Naive thymus-derived CD4-positive, alpha-beta T cell (primary cell): ENCODE data around the gene TRAPPC2L. TPM values are rescaled to one million over a fixed set of nuclear protein-coding genes. Genes with fewer than 3 reads are reported as not detected.
A peak's percentile ranks its signal among the peaks of the same experiment; 100 is the strongest.

Experiments
- ATAC-seq: fragments of 150-1000 bp; cut with Tn5 transposase; 2 replicates; pipeline ENCODE4 v1.10.0; 2021; ENCODE audit warnings: mild to moderate bottlenecking, moderate library complexity
- CTCF ChIA-PET: fragments of 350-600 bp; sonication (Branson Sonifier 250); formaldehyde crosslinking; loops from one replicate; lab custom pipeline; 2021; ENCODE audit warnings: antibody characterized with exemption; lab: Charles Lee
- POLR2A ChIA-PET: fragments of 350-600 bp; sonication (Branson Sonifier 250); formaldehyde crosslinking; loops from one replicate; lab custom pipeline; 2021; ENCODE audit warnings: antibody characterized with exemption, inconsistent platforms; lab: Charles Lee
- DNase-seq, 9 donors: peaks; one replicate each; pipeline versions ENCODE4 v3.0.0 to v3.0.0-alpha.2; 2020 to 2022; ENCODE audit warnings: mixed read lengths in 1 of 9
- H3K27ac ChIP-seq: one replicate; pipeline ENCODE4 v1.7.0; 2013; ENCODE audit warnings: mild to moderate bottlenecking, low read depth, low read length, moderate library complexity
- H3K27me3 ChIP-seq, 2 donors: one replicate each; pipeline ENCODE4 v1.7.0; 2013; ENCODE audit warnings: low read length in 2 of 2, mild to moderate bottlenecking in 2 of 2, moderate library complexity in 2 of 2; ENCODE audit not compliant: control insufficient read depth in 2 of 2, insufficient read depth in 2 of 2
- H3K36me3 ChIP-seq, 3 experiments: 1 replicate in 2 of 3; 2 replicates in 1 of 3; pipeline ENCODE4 v1.7.0; 2013; ENCODE audit warnings: low read length in 3 of 3, mild to moderate bottlenecking in 3 of 3, moderate library complexity in 1 of 3; ENCODE audit not compliant: insufficient read depth in 3 of 3, control insufficient read depth in 2 of 3
- H3K4me1 ChIP-seq, 2 donors: one replicate each; pipeline ENCODE4 v1.7.0; 2013; ENCODE audit warnings: low read length in 2 of 2, mild to moderate bottlenecking in 2 of 2, moderate library complexity in 1 of 2; ENCODE audit not compliant: control insufficient read depth in 2 of 2, insufficient read depth in 2 of 2
- H3K4me3 ChIP-seq: 2 replicates; pipeline ENCODE4 v1.7.0; 2013; ENCODE audit warnings: mild to moderate bottlenecking, low read length
- H3K9me3 ChIP-seq, 3 experiments: 1 replicate in 2 of 3; 2 replicates in 1 of 3; pipeline ENCODE4 v1.7.0; 2013; ENCODE audit warnings: low read length in 3 of 3; ENCODE audit not compliant: control insufficient read depth in 2 of 3
- H3K27ac Mint-ChIP-seq, 9 donors: one replicate each; pipeline ENCODE4 v1.8.0; 2020 to 2022; ENCODE audit warnings: mixed read lengths in 9 of 9, mild to moderate bottlenecking in 8 of 9, moderate library complexity in 5 of 9, inconsistent platforms in 2 of 9
- H3K27me3 Mint-ChIP-seq, 5 donors: one replicate each; pipeline ENCODE4 v1.8.0; 2021 to 2022; ENCODE audit warnings: mixed read lengths in 5 of 5, mild to moderate bottlenecking in 1 of 5
- H3K36me3 Mint-ChIP-seq, 5 donors: one replicate each; pipeline ENCODE4 v1.8.0; 2020 to 2022; ENCODE audit warnings: mixed read lengths in 5 of 5, mild to moderate bottlenecking in 3 of 5, inconsistent platforms in 1 of 5
- H3K4me1 Mint-ChIP-seq, 7 donors: one replicate each; pipeline ENCODE4 v1.8.0; 2020 to 2022; ENCODE audit warnings: mixed read lengths in 7 of 7, mild to moderate bottlenecking in 3 of 7, inconsistent platforms in 1 of 7
- H3K4me3 Mint-ChIP-seq, 10 donors: one replicate each; pipeline ENCODE4 v1.8.0; 2020 to 2022; ENCODE audit warnings: mild to moderate bottlenecking in 10 of 10, mixed read lengths in 10 of 10, moderate library complexity in 6 of 10, inconsistent platforms in 2 of 10
- H3K9me3 Mint-ChIP-seq, 11 donors: one replicate each; pipeline ENCODE4 v1.8.0; 2020 to 2022; ENCODE audit warnings: mixed read lengths in 11 of 11, mild to moderate bottlenecking in 4 of 11, inconsistent platforms in 1 of 11, moderate library complexity in 1 of 11
- intact Hi-C, 2 donors: fragments of 100-400 bp; cut with micrococcal nuclease; formaldehyde crosslinking; loops; one replicate each; pipeline ENCODE4 v1.15.1; 2023
- polyA plus RNA-seq, 2 donors: library from polyadenylated mRNA; unstranded; fragments of 300-500 nt; fragmentation: Illumina TruSeq; gene quantifications; one replicate each; pipeline ENCODE4 v1.2.3, GENCODE V29; 2021
- total RNA-seq, 6 experiments: library from RNA in 5 of 6; stranded (reverse) in 5 of 6; gene quantifications; 1 replicate in 5 of 6; 2 replicates in 1 of 6; pipeline ENCODE4 v1.2.3 and lab custom pipeline; 2021 to 2026

TRAPPC2L gene
- total and polyA plus RNA-seq, 7 experiments from 2014 or later, result 32.3 to 112 (median 69.1) TPM

DNA sequence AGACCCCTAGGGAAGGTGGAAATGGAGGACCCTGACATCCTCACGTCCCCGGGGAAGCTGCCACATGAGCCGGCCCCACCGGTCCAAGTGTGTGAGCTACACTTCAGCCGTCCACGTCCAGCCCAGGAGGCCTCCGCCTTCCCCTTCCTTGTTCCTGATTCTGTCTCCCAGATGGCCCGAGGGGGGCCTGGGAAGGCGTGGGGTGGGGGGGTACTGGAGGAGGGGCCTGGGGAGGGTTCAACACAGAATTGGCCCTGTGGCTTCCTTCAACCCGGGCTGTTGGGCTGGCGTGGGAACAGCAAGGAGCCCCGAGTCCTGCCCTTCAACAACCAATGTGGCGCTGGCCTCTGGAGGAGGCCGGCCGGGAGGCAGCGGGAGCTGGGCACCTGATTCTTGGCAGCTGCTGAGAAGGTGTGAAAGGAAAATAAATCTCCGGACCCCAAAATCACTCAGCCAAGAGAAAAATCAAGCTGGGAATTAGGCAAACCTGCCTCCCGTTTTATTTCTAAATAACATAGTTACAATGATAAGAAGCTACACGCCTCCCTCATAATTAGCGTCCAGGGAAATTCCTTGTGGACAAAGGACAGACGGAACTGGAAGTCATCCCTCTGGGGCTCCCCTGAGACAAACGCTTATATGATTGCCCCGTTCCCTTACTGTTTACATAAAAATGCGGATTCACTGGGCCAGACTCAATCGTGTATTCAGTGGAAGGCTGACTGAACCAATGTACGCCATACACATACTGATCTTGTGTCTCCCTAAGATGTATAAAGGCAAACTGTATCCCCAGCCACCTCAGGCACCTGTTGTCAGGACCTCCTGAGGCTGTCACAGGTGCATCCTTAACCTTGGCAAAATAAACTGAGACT lies 43.4 kb upstream of the TRAPPC2L start:
- no peaks in the 10 kb centered on the region for H3K9me3 ChIP-seq
- no peaks in the 10 kb centered on the region for H3K9me3 Mint-ChIP-seq
- CTCF ChIA-PET, result interaction anchor here (2.4 to 2.7 kb wide), 2 partner anchors 32 to 44 kb away, joined by 11 to 15 read pairs; partner anchors contain the start of genes GALNS and TRAPPC2L
- H3K27ac Mint-ChIP-seq, result peak overlapping the region in 5 of 9 donors; percentile 25 to 47 (median 29)
- peaks cover 0 to 4% (median 0%) of the 10 kb centered on the region in 5 donors for H3K36me3 Mint-ChIP-seq
- peaks cover 0 to 19% (median 0%) of the 10 kb centered on the region in 3 experiments for H3K36me3 ChIP-seq
- H3K4me1 Mint-ChIP-seq, result peaks cover 0 to 26% (median 12%) of the 10 kb centered on the region in 7 donors
- POLR2A ChIA-PET, result interaction anchor here (1.4 to 5.6 kb wide), 3 partner anchors 31 to 111 kb away, joined by 4 to 71 read pairs (median 42); partner anchors contain the start of genes GALNS, PIEZO1 and TRAPPC2L
- ATAC-seq, result no peak
- no peaks in the 10 kb centered on the region for H3K27me3 ChIP-seq
- H3K27me3 Mint-ChIP-seq, result no peaks in the 10 kb centered on the region
- H3K27ac ChIP-seq, result no peak overlapping the region
- peak overlapping the region in 8 of 10 donors; percentile 28 to 95 (median 60) for H3K4me3 Mint-ChIP-seq
- no peak overlapping the region for H3K4me3 ChIP-seq
- DNase-seq, result no peak
- peaks cover 8 to 11% of the 10 kb centered on the region in 2 donors for H3K4me1 ChIP-seq
- intact Hi-C loops, result loop anchor here in 1 of 2 donors (2.0 to 5.0 kb wide), 3 partner anchors 77 to 694 kb away; partner anchors contain the start of genes SPG7 and ZC3H18

DNA sequence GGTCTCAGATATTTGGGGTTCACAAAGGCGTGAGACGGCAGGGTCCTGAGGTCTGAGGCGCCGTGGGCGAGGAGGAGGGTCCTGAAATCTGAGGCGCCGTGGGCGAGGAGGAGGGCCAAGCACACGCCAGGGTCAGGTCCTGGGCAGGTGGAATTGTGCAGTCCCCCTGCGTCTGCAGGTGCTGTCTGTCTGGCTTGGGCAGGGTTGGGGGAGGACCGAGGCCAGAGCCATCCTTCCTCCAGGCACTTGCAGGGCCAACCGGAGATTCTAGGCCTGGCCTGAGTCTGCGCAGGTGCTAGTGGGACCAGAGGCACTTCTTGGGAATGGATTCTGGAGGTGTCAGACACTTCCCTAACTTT lies 42.8 kb upstream of the TRAPPC2L start:
- Histone ChIP-seq H3K9me3 (no peaks in the 10 kb centered on the region), H3K27ac (no peak overlapping the region), H3K36me3 (peaks cover 0 to 13% (median 0%) of the 10 kb centered on the region in 3 experiments), H3K4me1 (peaks cover 8 to 11% of the 10 kb centered on the region in 2 donors), H3K27me3 (no peaks in the 10 kb centered on the region), H3K4me3 (no peak overlapping the region)
- intact Hi-C loops, result loop anchor here in 1 of 2 donors (5.0 kb wide), 2 partner anchors 242 to 693 kb away; partner anchors contain the start of genes SPG7 and ZC3H18
- ChIA-PET CTCF (no interaction called here), POLR2A (interaction anchor here (1.1 kb wide), 1 partner anchor 10 kb away, joined by 3 read pairs; no protein-coding TSS in a partner anchor)
- ATAC-seq (no peak), DNase-seq (no peak)
- Mint-ChIP-seq H3K4me1 (peaks cover 0 to 24% (median 10%) of the 10 kb centered on the region in 7 donors), H3K36me3 (peaks cover 0 to 2% (median 0%) of the 10 kb centered on the region in 5 donors), H3K27ac (peak overlapping the region in 3 of 9 donors; percentile 29 to 40 (median 29)), H3K27me3 (no peaks in the 10 kb centered on the region), H3K4me3 (peak overlapping the region in 6 of 10 donors; percentile 14 to 62 (median 46)), H3K9me3 (no peaks in the 10 kb centered on the region)

DNA sequence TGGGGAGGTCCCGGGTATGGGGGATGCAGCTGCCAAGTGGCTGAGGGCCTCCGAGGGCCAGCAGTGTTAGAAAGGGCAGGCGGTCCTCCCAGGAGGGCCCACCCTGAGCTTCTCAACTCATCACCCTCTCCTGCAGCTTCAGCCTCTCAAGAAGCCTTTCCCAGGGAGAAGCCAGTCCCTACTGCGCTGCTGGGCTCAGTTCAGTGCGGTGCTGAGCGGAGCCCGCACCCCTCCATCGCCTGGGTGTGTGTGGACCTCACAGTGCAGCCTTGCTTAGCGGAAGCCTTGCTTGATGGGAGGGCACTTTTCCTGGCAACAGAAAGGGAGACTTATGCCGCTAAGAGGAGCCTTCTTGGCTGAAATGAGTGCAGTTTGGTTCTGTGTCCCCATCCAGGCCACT lies 41.7 kb upstream of the TRAPPC2L start:
- Histone ChIP-seq H3K27ac (no peak overlapping the region), H3K4me1 (peaks cover 7 to 9% of the 10 kb centered on the region in 2 donors), H3K4me3 (no peak overlapping the region), H3K36me3 (peaks cover 0 to 2% (median 0%) of the 10 kb centered on the region in 3 experiments), H3K27me3 (no peaks in the 10 kb centered on the region), H3K9me3 (no peaks in the 10 kb centered on the region)
- intact Hi-C loops, result no loop called here
- Mint-ChIP-seq H3K36me3 (no peaks in the 10 kb centered on the region), H3K9me3 (no peaks in the 10 kb centered on the region), H3K4me1 (peaks cover 0 to 16% (median 6%) of the 10 kb centered on the region in 7 donors), H3K27me3 (no peaks in the 10 kb centered on the region), H3K4me3 (no peak overlapping the region), H3K27ac (no peak overlapping the region)
- DNase-seq, result no peak
- no peak for ATAC-seq
- CTCF ChIA-PET, result interaction anchor here (0.8 to 1.3 kb wide), 3 partner anchors 12 to 748 kb away, joined by 3 to 4 read pairs (median 3); no protein-coding TSS in a partner anchor
- POLR2A ChIA-PET, result interaction anchor here (1.1 kb wide), 1 partner anchor 11 kb away, joined by 3 read pairs; no protein-coding TSS in a partner anchor

DNA sequence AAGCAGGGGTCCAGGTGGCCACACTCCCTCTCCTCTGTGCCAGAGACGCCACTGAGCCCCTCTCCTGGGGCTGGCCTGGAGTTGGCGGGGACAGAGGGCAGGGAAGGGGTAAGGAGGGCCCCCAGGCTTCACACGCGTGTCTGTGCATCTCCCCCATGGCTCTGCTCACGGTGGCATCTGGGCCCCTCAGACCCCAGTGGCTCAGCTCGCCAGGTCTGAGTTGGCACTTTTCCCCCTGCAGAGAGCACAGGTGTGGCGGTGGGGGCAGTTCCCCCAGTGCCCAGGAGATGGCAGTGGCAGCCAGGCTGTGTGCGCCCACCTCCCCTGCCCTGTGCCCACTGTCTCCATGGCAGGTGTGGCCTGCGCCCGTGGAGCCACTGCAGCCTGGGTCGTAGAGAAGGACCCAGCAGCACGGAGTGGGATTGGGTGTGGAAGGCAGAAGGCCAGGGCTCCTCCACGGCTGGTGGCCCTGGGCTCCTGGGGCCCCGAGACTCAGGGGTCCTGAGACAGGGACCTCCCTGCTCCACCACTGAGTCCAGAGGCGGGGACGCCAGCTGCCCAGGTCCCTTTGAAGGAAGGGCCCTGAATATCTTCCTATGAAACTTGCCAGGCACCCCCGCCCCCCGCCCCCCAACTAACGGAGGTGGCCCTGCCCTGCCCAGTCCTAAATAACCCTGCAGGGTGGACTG lies 40.9 kb upstream of the TRAPPC2L start:
- H3K4me3 ChIP-seq, result no peak overlapping the region
- H3K4me1 Mint-ChIP-seq, result peaks cover 0 to 8% (median 2%) of the 10 kb centered on the region in 7 donors

DNA sequence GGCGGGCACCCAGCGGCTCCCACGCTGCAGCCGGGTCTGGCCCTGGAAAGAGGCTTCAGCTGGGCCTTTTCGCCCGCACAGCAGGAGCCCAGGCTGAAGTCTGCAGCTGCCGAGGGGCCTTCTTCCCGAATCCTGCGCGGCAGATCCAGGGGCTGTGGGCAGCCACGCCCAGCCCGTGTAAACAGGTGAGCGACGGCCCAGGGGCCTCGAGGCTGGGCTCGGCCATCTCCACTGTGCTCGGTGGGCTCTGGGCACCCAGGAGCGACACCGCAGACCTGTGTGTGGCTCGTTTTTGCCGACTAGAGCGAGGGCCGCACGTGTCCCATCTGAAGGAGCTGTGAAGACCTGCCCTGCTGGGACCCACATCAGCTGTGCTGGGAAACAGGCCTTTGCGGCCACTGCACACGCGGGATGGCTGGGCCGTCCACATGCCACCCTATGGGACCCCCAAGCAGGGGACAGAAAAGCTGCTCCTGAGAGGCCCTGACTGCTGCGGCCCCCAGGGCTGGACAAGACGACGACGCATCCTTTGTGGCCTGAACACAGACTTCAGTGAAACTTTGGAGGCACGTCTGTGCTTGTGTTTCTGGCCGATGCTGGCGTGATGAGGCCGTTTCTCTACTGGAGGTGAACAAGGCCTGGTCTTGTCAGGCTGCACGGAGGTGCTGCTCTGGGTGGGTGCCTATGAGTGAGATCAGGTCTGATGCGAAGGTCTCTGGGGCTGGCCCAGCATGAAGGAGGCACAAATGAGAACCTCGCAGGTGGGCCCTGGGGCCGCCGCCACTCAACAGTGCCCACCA lies 40.0 kb upstream of the TRAPPC2L start:
- peaks cover 0 to 13% (median 0%) of the 10 kb centered on the region in 3 experiments for H3K36me3 ChIP-seq
- POLR2A ChIA-PET, result interaction anchor here (0.8 to 0.9 kb wide), 2 partner anchors 40 to 400 kb away, joined by 3 read pairs; partner anchors contain the start of genes GALNS, TRAPPC2L and ZNF778
- H3K36me3 Mint-ChIP-seq, result no peaks in the 10 kb centered on the region
- no peaks in the 10 kb centered on the region for H3K9me3 Mint-ChIP-seq
- no peak overlapping the region for H3K4me3 ChIP-seq
- H3K27ac ChIP-seq, result no peak overlapping the region
- no peak for DNase-seq
- H3K9me3 ChIP-seq, result no peaks in the 10 kb centered on the region
- ATAC-seq, result no peak
- H3K27me3 Mint-ChIP-seq, result no peaks in the 10 kb centered on the region
- intact Hi-C loops, result loop anchor here (1.0 kb wide), 3 partner anchors 40 to 399 kb away; partner anchors contain the start of gene TRAPPC2L (in 1 of the 2)
- CTCF ChIA-PET, result interaction anchor here (0.8 to 1.2 kb wide), 3 partner anchors 280 to 424 kb away, joined by 3 to 4 read pairs (median 3); no protein-coding TSS in a partner anchor
- no peak overlapping the region for H3K27ac Mint-ChIP-seq
- peaks cover 0 to 6% (median under 1%) of the 10 kb centered on the region in 7 donors for H3K4me1 Mint-ChIP-seq
- H3K27me3 ChIP-seq, result no peaks in the 10 kb centered on the region
- no peaks in the 10 kb centered on the region for H3K4me1 ChIP-seq
- no peak overlapping the region for H3K4me3 Mint-ChIP-seq

More for the DNA sequence above, 40.9 kb upstream of the TRAPPC2L start:
- no peaks in the 10 kb centered on the region for H3K9me3 Mint-ChIP-seq
- H3K36me3 Mint-ChIP-seq, result no peaks in the 10 kb centered on the region
- ChIA-PET POLR2A (interaction anchor here (0.8 to 0.9 kb wide), 2 partner anchors 41 to 401 kb away, joined by 3 read pairs; partner anchors contain the start of genes GALNS, TRAPPC2L and ZNF778), CTCF (interaction anchor here (0.8 to 1.3 kb wide), 4 partner anchors 12 to 747 kb away, joined by 3 to 4 read pairs (median 4); no protein-coding TSS in a partner anchor)
- H3K27me3 Mint-ChIP-seq, result no peaks in the 10 kb centered on the region
- intact Hi-C loops, result loop anchor here (1.0 kb wide), 3 partner anchors 41 to 400 kb away; partner anchors contain the start of gene TRAPPC2L (in 1 of the 2)
- H3K27me3 ChIP-seq, result no peaks in the 10 kb centered on the region
- peak overlapping the region in 1 of 9 donors; percentile 19 for H3K27ac Mint-ChIP-seq
- no peak overlapping the region for H3K27ac ChIP-seq
- H3K4me3 Mint-ChIP-seq, result no peak overlapping the region
- H3K9me3 ChIP-seq, result no peaks in the 10 kb centered on the region
- DNase-seq (peak in 7 of 9 donors; percentile 36 to 62 (median 51)), ATAC-seq (no peak)
- peaks cover 0 to 4% (median 0%) of the 10 kb centered on the region in 3 experiments for H3K36me3 ChIP-seq
- peaks cover 0 to under 1% of the 10 kb centered on the region in 2 donors for H3K4me1 ChIP-seq
